Measurements from ENCODE around the gene PDE4B.

The PDE4B gene

DNA sequence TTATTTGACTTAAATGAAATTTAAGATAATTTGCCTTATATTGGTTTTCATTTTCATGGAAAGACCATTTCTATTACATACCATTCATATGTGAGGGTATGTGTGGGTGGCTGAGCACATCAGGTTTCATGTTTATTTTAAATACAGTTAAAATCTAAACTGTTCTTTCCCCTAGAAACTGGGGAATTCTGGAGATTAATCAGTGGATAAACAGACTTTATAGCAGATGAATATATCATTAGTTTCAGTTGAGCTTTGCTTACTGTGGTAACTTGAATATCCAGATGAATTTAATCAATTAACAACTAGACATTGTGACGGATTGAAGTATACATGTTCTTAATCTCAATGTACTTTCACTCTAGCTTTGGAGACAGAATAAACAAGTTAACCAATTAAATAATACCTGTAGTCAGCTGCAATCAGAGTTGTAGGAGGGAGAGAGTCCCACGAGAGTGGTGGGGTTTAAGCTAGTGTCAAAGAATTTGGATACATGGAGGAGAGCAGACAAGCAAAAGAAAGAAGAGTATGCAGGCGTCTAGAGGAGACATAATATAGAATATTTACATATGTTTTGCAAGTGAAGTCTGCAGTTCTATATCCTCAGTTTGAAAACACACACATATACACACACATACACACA, 97.6 kb downstream of the PDE4B start:
- no peak for DNase-seq

GRCh38 chr1:65894738-65895605, 102.3 kb downstream of the PDE4B start:
- DNase-seq: no peak

GRCh38 chr1:65896721-65897120, 104.0 kb downstream of the PDE4B start:
- no peak for DNase-seq

GRCh38 chr1:65897485-65897884, 104.8 kb downstream of the PDE4B start:
- DNase-seq: no peak

GRCh38 chr1:65904681-65905083, 112.0 kb downstream of the PDE4B start:
- no peak for DNase-seq

GRCh38 chr1:65910432-65910831, 117.7 kb downstream of the PDE4B start:
- no peak for DNase-seq

GRCh38 chr1:65911679-65912078, 119.0 kb downstream of the PDE4B start:
- no peak for DNase-seq

GRCh38 chr1:65918564-65918963, 125.9 kb downstream of the PDE4B start:
- DNase-seq: no peak

GRCh38 chr1:65921446-65921845, 128.8 kb downstream of the PDE4B start:
- no peak for DNase-seq

GRCh38 chr1:65924471-65924870, 131.8 kb downstream of the PDE4B start:
- no peak for DNase-seq

DNA sequence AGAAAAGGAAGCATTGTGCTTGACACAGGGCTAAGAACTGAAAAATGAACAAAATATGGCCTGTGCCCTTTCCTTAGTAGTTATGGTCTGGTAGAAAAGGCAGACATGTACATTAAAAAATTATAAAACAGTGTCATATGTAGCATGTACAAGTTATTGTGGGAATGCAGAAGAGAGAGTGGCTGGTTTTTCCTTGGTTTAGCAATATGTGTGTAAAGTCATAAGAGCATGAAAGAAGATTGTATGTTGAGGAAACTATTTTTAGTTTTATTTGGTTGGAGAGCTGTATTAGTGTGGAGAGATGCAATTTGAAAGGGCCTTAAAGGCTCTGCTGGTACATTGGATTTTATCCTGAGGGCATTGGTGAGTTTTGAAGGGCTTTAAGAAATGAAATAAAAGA, 145.8 kb downstream of the PDE4B start:
- no peak for DNase-seq

GRCh38 chr1:65939191-65939590, 146.5 kb downstream of the PDE4B start:
- no peak for DNase-seq

GRCh38 chr1:65939636-65940035, 146.9 kb downstream of the PDE4B start:
- no peak for DNase-seq

- DNase-seq: no peak
Observed at GRCh38 chr1:65940126-65940525, 147.4 kb downstream of the PDE4B start.

- no peak for DNase-seq
Observed at GRCh38 chr1:65942476-65942875, 149.8 kb downstream of the PDE4B start.

DNA sequence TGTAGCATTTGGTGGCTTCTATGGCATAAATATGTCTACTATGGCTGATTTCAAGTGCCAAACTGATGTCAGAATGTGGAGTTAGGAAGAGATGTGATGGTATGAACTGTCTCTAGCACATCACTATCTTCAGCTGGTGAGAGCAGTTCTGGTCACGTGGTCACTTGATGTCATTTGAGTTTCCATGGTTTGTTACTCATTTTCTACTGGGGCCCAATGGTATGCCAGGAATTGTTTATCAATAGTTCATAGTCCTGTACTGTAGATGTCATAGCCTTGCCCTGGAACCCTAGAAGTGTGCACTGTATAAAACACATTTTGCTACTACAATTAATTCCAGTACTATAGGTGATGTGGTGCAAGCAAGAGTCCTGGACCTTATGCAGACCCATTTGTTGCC, 153.7 kb downstream of the PDE4B start:
- DNase-seq: no peak

DNA sequence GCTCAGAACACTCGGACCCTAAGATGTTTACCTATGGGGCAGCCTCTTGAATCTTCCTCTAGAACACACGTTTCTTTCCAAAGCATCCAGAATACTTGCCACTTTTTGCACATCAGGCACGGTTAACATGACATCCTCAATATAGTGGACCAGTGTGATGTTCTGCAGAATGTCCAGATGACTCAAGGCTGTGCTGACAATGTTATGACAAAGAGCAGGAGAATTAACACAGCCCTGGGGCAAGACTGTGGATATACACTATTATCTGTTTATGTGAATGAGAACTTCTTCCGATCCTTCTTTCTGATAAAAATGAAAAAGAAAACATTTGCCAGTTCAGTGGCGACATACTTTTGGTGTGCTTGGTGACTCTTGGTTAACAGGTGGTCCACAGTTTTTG, 154.3 kb downstream of the PDE4B start:
- DNase-seq: no peak

DNA sequence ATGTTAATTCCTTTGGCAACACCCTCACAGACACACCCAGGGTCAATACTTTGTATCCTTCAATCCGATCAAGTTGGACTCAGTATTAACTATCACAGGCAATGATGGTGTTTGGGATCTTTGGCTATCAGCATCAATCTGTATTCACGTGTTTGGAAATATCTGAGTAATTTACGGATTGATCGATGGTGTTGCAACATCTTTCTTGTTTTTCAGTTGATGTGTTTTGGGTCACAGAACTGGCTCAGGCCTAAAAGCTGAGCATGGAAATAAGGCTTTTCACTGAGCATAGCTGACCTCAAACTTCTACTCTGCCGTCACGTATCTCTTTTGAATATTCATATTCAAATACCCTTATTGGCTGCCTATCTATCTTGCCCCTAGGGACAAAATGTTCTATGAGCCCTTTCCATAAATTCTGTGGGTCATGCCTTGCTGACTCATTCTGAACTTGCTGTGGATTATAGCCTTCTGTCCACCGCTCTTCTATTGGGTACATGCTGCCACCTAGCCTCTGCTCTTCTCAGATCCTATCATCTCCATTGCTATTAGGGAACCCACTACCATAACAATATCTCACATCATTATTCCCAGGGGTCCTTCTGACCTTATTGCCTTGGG, 156.0 kb downstream of the PDE4B start:
- DNase-seq: no peak

GRCh38 chr1:65949230-65949626, 156.5 kb downstream of the PDE4B start:
- no peak for DNase-seq

- no peak for DNase-seq
Observed at GRCh38 chr1:65949933-65950332, 157.2 kb downstream of the PDE4B start.

DNA sequence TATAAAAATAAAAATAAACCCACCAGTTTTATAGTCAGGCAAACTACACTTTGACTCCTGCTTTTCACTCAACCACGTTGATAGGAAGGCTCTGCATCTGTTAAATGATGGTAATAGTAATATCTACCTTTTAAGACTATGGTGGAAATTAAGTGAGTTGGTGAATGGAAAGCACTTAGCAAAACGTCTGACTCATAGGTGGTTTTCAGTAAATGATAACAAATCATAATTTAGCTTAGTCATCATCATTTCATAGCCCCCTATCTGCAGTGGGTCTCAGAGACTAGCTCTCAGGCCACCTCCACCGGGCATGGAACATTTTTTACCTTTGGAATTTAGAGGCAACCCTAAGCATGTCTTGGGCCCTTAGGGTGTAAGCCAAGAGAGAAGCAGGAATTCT, 160.0 kb downstream of the PDE4B start:
- DNase-seq: no peak

DNA sequence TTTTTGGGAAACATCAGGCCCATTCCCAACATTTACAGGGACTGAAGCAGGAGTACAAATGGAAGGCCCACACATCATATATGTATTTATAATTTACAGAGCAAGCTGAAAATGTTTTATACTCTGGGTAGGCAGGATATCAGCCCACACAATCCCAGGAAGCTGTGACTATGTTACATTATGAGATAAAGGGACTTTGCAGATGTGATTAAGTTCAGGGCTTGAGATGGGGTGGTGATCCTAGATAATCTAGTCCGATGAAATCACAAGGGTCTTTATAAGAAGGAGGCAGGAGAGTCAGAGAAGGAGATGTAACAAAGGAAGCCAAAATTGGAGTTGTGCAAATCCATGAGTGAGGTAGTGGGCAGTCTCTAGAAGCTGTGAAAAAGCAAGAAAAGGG, 160.5 kb downstream of the PDE4B start:
- no peak for DNase-seq

DNA sequence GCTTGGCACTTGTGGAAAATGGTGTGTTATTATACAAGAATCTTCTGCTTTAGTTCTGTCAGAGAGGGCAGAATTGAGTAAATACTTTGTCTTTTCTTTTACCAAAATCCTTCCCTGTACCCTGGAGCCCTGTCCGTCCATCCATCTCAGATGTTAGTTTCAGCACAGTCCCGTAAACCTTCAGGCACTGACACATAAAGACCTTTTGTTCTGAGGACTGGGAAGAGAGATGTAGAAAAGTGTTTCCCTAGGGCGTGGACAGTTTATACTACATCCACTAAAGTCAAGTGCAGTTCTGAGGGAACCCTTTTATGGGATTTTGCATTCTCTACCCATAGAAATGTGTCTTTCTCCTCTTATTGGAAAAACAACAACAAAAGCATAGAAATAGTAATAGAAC, 162.4 kb downstream of the PDE4B start:
- no peak for DNase-seq

DNA sequence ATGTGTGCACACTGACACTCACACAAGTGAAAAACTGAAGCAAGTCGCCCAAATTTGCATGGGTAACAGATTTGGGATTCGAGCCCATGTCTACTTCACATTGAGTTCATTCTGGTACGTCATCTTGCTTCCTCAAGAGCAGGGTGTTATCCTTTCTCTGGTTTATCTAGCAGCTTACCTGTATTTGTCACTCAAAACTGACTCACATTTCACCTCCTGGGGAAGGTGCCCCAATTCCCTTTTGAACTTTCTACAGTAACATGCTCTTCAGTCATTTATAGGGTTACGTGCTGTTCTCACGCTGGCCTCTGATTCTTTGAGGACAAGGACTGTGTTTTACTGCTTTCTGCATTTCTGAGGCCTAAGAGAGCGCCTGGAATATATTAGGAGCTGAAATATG, 162.8 kb downstream of the PDE4B start:
- no peak for DNase-seq
